D721Med (cell line): ENCODE results near the gene SDK1.

Source experiments
- DNase-seq: peaks from one replicate; pipeline ENCODE4 v3.0.0; 2011; ENCODE audit warnings: low spot score; ENCODE audit not compliant: insufficient read length
- FAIRE-seq: peaks from 2 replicates; lab custom pipeline; 2011; peaks lifted over from hg19 to GRCh38; lab: Jason Lieb, UNC
- CTCF ChIP-seq: IDR thresholded peaks from 2 replicates; pipeline ENCODE4 v1.5.1; 2012; ENCODE audit warnings: mild to moderate bottlenecking, control low read depth; ENCODE audit not compliant: insufficient read depth; ENCODE audit errors: missing control alignments

Gene SDK1

GRCh38 chr7:3895341-3896116, 594.5 kb downstream of the SDK1 start:
- FAIRE-seq (no peak), DNase-seq (no peak)
- TF ChIP-seq CTCF: no peak

- FAIRE-seq: no peak
- TF ChIP-seq CTCF: no peak
- no peak for DNase-seq
Observed at GRCh38 chr7:3896169-3896765, 595.2 kb downstream of the SDK1 start.

DNA sequence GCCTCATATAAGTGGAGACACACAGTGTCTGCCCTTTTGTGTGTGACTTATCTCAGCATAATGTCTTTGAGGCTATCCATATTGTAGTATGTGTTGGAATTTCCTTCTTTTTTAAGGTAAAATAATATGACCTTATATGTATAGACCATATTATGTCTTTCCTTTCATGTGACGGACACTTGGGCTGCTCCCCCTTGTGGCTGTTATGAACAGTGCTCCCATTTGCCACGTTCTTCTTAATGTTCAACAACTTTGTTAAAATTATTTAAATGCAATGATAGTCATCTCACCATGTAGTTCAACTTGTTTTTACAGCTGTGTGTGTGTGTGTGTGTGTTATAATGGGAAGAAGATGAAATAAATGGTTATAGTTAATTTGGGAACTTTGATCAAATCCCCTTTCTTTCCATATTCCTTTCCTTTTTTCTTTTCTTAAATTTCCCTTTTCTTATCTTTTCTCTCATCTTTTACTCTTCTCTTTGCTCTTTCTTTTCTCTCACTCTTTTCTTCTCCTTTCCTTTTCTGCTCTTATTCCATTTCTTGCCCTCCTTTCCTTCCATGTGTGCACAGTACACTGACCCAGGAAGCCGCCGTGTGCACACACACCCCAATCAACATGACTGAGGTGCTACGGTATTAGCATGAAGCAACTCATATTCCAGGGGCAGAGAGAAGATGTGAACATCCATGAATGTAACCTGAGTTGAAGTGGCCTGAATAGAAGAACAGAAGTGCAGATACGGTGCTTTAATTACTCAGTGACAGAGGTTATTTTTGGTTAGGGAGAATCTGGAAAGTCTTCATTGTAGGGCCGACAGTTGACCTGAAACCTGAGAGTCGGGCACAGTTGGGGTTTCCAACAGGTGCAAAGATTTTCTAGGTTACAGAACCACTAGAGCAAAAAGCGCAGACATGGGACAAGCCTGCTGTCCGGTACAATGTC, 596.6 kb downstream of the SDK1 start:
- DNase-seq: no peak
- no peak for FAIRE-seq
- TF ChIP-seq CTCF: peak; percentile 77

- DNase-seq: no peak
- no peak for TF ChIP-seq CTCF
- no peak for FAIRE-seq
Observed at GRCh38 chr7:3899559-3899991, 598.5 kb downstream of the SDK1 start.

DNA sequence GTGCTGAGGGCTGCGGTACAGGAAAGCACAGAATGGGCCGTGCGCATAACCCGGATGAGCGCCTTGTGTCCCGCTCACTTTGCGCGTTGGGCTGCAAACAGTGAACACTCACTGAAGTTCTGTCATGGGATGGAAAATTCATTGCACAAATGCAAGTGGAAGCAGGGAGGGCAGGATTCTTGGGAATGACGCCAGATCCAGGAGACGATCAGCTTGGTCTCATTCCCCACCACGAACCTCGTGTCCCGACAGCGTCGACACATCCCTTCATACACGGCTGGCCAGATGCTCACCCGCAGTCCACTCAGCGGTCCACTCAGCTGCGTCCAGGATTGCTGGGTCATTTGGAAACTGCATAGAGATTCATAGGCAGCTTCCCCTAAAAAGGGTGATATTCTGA, 607.1 kb downstream of the SDK1 start:
- no peak for FAIRE-seq
- DNase-seq: no peak
- no peak for TF ChIP-seq CTCF

- FAIRE-seq: no peak
- no peak for DNase-seq
- TF ChIP-seq CTCF: no peak
Observed at GRCh38 chr7:3909128-3909527, 608.1 kb downstream of the SDK1 start.
